Tibial nerve (tissue), 4 donors: Measurements from ENCODE around the gene SNN. TPM values are rescaled to one million over a fixed set of nuclear protein-coding genes. Genes with fewer than 3 reads are reported as not detected.

Source experiments
- DNase-seq, 2 donors: peaks; one replicate each; pipeline ENCODE4 v3.0.0-alpha.2; 2019; ENCODE audit warnings: low spot score in 2 of 2
- H3K27ac ChIP-seq, 4 donors: fragments of 200-600 bp; sonication (generic) in 3 of 4; one replicate each; pipeline ENCODE4 v1.5.1; 2017 to 2019; ENCODE audit warnings: mild to moderate bottlenecking in 1 of 4
- H3K27me3 ChIP-seq, 2 donors: fragments of 200-600 bp; sonication (generic) in 1 of 2; one replicate each; pipeline versions ENCODE4 v1.5.1 to v1.6.0; 2017 to 2019
- H3K36me3 ChIP-seq, 3 donors: fragments of 200-600 bp; sonication (generic); one replicate each; pipeline ENCODE4 v1.5.1; 2018 to 2019
- H3K4me1 ChIP-seq, 4 donors: fragments of 200-600 bp; sonication (generic) in 3 of 4; one replicate each; pipeline ENCODE4 v1.5.1; 2017 to 2019
- H3K4me3 ChIP-seq, 4 donors: fragments of 200-600 bp; sonication (generic) in 3 of 4; one replicate each; pipeline ENCODE4 v1.5.1; 2017 to 2019; ENCODE audit warnings: mild to moderate bottlenecking in 1 of 4, moderate library complexity in 1 of 4
- H3K9me3 ChIP-seq, 4 donors: fragments of 200-600 bp; sonication (generic) in 3 of 4; one replicate each; pipeline ENCODE4 v1.5.1; 2017 to 2019
- EP300 ChIP-seq, 2 donors: sonication (generic); formaldehyde crosslinking; IDR thresholded peaks; one replicate each; pipeline ENCODE4 v1.6.1; 2017; ENCODE audit warnings: antibody characterized with exemption in 2 of 2, mild to moderate bottlenecking in 1 of 2
- POLR2A ChIP-seq, 2 donors: fragments of 450-650 bp; IDR thresholded peaks; one replicate each; pipeline ENCODE4 v1.6.1; 2017; ENCODE audit warnings: antibody characterized with exemption in 2 of 2, mild to moderate bottlenecking in 2 of 2, moderate library complexity in 2 of 2
- WGBS, 2 donors: methylation state at CpG; one replicate each; pipeline ENCODE4 v1.1.5; 2018; 5-methylcytosine and 5-hydroxymethylcytosine counted together
- total RNA-seq, 4 donors: library from RNA; depleted of rRNA; stranded (reverse); fragments of >200 nt; gene quantifications; one replicate each; pipeline ENCODE4 v1.1.0, GENCODE V29; 2016
- TF ChIP-seq, protein P1 (sequence below), 5 experiments: fragments of 200-600 bp in 3 of 5; fragments of 450-650 bp in 2 of 5; sonication (generic) in 3 of 5; IDR thresholded peaks; one replicate each; pipeline ENCODE4 v1.5.1; 2016 to 2019; ENCODE audit warnings: antibody characterized with exemption in 5 of 5, mild to moderate bottlenecking in 3 of 5, moderate library complexity in 2 of 5

Gene SNN
- total RNA-seq, 4 donors from 2014 or later = 24.3 to 30.6 (median 27.0) TPM

DNA sequence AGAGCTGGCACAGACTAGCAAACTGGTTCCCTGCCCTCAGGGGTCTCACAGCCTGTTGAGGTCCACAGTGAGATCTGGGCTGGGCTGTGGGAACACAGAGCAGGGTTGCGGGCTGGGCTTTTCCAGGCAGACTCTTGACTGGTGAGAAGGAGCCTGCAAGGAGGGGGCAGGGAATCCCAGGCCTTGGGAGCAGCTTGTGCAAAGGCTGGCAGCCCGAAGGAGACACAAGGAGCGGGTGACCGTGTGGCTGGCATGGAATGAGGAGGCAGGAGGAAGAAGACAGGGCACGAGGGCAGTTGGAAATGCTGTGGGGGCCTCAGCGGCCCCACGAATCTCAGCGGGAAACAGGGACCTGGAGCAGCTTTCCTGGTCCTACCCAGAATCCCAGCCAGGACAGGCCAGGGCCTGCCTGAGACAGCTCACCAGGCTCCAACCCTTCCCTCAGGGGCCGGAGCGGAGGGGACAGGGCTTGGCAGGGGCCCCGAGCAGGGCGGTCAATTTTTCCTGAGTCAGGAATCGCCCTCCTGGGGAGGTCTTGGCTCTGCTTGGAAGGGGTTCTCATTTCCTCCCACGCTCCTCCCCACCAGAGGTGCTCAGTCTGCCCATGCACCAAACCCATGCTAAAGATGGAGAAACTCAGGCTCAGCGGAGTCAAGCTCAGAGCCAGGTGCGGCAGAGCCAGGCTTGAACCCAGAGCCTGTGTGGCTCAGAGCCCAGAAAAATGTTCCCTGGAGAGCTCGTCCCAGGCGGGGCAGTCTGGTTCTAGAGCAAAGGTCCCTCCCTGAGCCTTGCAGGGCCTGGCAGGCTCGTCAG is 9.2 kb upstream of the SNN start:
- DNase-seq = no peak
- Histone ChIP-seq H3K9me3 (no peaks in the 10 kb centered on the region), H3K36me3 (no peaks in the 10 kb centered on the region), H3K27ac (no peak overlapping the region), H3K4me3 (no peak overlapping the region), H3K27me3 (no peaks in the 10 kb centered on the region), H3K4me1 (peaks cover 0 to 4% (median 0%) of the 10 kb centered on the region in 4 donors)
- 63 to 69% methylated on average over 19 of the region's 19 CpGs for WGBS, 2 donors
- TF ChIP-seq POLR2A (IDR thresholded peaks at IDR 0.05) (no peak), EP300 (IDR thresholded peaks at IDR 0.05) (no peak)
- TF ChIP-seq, protein P1, sequence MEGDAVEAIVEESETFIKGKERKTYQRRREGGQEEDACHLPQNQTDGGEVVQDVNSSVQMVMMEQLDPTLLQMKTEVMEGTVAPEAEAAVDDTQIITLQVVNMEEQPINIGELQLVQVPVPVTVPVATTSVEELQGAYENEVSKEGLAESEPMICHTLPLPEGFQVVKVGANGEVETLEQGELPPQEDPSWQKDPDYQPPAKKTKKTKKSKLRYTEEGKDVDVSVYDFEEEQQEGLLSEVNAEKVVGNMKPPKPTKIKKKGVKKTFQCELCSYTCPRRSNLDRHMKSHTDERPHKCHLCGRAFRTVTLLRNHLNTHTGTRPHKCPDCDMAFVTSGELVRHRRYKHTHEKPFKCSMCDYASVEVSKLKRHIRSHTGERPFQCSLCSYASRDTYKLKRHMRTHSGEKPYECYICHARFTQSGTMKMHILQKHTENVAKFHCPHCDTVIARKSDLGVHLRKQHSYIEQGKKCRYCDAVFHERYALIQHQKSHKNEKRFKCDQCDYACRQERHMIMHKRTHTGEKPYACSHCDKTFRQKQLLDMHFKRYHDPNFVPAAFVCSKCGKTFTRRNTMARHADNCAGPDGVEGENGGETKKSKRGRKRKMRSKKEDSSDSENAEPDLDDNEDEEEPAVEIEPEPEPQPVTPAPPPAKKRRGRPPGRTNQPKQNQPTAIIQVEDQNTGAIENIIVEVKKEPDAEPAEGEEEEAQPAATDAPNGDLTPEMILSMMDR (IDR thresholded peaks at IDR 0.05) = no peak

DNA sequence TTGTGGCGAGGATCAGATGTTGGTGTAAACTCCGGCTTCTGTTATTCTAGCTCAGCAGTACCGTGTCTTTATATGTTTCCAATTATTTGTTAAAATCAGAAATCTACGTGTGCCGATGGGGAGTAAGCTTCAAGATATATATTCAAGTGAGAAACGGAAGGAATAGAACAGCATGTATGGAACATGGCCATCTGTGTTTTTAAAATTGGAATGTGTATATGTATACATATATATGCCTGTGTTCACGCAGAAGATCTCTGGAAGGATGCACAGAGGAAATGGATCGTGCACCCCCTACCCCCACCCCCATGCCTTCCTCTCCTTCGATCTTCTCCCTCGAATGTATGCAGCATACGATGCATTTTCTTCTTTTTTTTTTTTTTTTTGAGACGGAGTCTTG is 7.7 kb upstream of the SNN start:
- Histone ChIP-seq H3K9me3 (no peaks in the 10 kb centered on the region), H3K4me1 (peaks cover 0 to 13% (median 0%) of the 10 kb centered on the region in 4 donors), H3K27me3 (no peaks in the 10 kb centered on the region), H3K27ac (no peak overlapping the region), H3K36me3 (no peaks in the 10 kb centered on the region), H3K4me3 (no peak overlapping the region)
- WGBS, 2 donors = 79 to 84% methylated on average over 12 of the region's 12 CpGs
- no peak for TF ChIP-seq EP300 (IDR thresholded peaks at IDR 0.05)
- TF ChIP-seq, protein P1 (IDR thresholded peaks at IDR 0.05) = no peak
- no peak for TF ChIP-seq POLR2A (IDR thresholded peaks at IDR 0.05)
- DNase-seq = no peak

DNA sequence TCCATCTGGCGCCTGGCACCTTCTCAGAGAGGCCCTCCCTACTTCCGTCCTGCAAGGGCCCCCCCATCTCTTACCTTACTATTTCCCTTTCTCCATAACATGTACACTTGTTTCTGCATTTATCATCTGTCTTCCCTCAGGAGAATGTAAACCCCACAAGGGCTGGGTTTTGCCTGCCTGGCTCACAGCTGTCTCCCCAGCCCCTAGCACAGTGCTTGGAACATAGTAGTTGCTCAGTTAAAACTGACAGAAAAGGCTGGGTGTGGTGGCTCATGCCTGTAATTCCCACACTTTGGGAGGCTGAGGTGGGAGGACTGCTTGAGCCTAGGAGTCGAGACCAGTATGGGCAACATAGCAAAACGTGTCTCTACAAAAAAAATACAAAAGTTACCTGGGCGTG is 5.7 kb upstream of the SNN start:
- Histone ChIP-seq H3K9me3 (no peaks in the 10 kb centered on the region), H3K27ac (no peak overlapping the region), H3K36me3 (no peaks in the 10 kb centered on the region), H3K4me1 (peaks cover 0 to 18% (median 0%) of the 10 kb centered on the region in 4 donors), H3K27me3 (no peaks in the 10 kb centered on the region), H3K4me3 (no peak overlapping the region)
- no peak for DNase-seq
- TF ChIP-seq POLR2A (IDR thresholded peaks at IDR 0.05) = no peak
- TF ChIP-seq, protein P1 (IDR thresholded peaks at IDR 0.05) = no peak
- no peak for TF ChIP-seq EP300 (IDR thresholded peaks at IDR 0.05)
- WGBS, 2 donors = 90 to 94% methylated on average over 5 of the region's 5 CpGs

DNA sequence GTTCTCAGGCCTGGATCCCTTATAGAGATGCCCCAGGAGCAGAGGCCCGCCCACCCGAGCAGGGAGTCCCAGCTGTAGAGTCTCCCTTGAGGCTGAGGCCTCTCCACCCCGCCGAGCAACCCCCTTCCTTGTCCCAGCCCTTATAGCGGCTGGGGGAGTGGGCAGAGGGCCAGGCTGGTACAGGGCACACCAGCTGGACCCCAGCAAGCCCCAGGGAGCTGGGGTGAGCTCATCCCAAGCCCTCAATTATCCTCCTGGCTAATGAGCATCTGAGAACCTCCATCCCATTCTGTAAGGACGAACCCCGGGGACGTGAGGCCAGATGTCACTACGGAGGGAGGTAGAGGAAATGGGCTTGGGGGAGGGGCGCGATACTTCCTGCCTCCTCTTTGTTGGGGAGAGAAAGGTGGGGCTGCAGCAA is 3.2 kb upstream of the SNN start:
- Histone ChIP-seq H3K27me3 (no peaks in the 10 kb centered on the region), H3K4me1 (peaks cover 0 to 31% (median 5%) of the 10 kb centered on the region in 4 donors), H3K36me3 (no peaks in the 10 kb centered on the region), H3K4me3 (no peak overlapping the region), H3K9me3 (no peaks in the 10 kb centered on the region), H3K27ac (peak overlapping the region in 2 of 4 donors; percentile 17 to 31)
- DNase-seq = no peak
- TF ChIP-seq POLR2A (IDR thresholded peaks at IDR 0.05) (no peak), EP300 (IDR thresholded peaks at IDR 0.05) (no peak)
- TF ChIP-seq, protein P1 (IDR thresholded peaks at IDR 0.05) = no peak
- 36 to 38% methylated on average over 6 to 11 of the region's 11 CpGs for WGBS, 2 donors
